ENCODE results near the gene THBS4.
"Not testable (repeated sequence)": the region's sequence is repeated elsewhere in the genome, so short reads cannot be mapped to it uniquely, and the experiment has no call there.

THBS4 gene

DNA sequence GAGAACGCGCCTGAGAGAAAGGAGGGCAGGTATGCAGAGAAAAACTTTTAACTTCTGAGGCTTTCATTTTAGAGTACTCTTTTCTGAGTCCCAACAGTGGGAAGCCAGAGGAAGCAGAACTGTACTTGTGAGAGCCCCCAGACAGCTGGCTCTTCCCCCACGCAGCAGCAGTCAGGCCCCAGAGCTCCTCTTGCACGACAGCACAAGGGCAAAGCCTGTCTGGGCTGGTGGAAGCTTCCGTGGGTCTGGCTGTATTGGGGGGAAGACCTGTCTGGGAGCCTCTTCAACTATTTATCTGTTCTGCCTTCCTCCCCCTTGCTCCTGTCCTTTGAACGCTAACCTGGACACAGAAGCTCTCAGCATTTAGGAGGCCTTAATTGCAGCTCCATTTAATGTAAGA is 68.2 kb downstream of the THBS4 start:
- Mint-ChIP-seq H3K4me3 (no peak overlapping the region), H3K9me3 (peaks cover 4% of the 10 kb centered on the region), H3K4me1 (peaks cover 22% of the 10 kb centered on the region), H3K36me3 (peaks cover 17% of the 10 kb centered on the region), H3K27ac (no peak overlapping the region), H3K27me3 (no peaks in the 10 kb centered on the region)
- CTCF ChIA-PET, result interaction anchor here (1.0 to 1.6 kb wide), 2 partner anchors 42 to 151 kb away, joined by 3 read pairs; no protein-coding TSS in a partner anchor
- no peak for DNase-seq

- Mint-ChIP-seq H3K9me3 (peaks cover 4% of the 10 kb centered on the region), H3K4me1 (peaks cover 22% of the 10 kb centered on the region), H3K36me3 (peaks cover 20% of the 10 kb centered on the region), H3K4me3 (no peak overlapping the region), H3K27ac (no peak overlapping the region), H3K27me3 (peaks cover 7% of the 10 kb centered on the region)
- CTCF ChIA-PET, result interaction anchor here (0.9 to 1.4 kb wide), 3 partner anchors 14 to 202 kb away, joined by 3 to 4 read pairs (median 4); no protein-coding TSS in a partner anchor
- no peak for DNase-seq
These were observed 70.7 kb downstream of the THBS4 start for GRCh38 chr5:80105698-80106439.

DNA sequence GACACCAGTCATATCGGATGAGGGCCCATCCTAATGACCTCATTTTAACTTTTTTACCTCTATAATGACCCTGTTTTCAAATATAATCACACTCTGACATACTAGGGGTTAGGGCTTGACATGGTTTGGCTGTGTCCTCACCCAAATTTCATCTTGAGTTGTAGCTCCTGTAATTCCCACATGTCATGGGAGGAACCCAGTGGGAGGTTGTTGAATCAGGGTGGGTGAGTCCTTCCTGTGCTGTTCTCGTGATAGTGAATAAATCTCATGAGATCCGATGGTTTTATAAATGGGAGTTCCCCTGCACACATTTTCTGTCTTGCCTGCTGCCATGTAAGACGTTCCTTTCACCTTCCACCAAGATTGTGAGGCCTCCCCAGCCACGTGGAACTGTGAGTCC is 71.8 kb downstream of the THBS4 start:
- H3K27me3 Mint-ChIP-seq, result peaks cover 7% of the 10 kb centered on the region
- no peak overlapping the region for H3K4me3 Mint-ChIP-seq
- H3K36me3 Mint-ChIP-seq, result peaks cover 24% of the 10 kb centered on the region
- no peak for DNase-seq
- H3K27ac Mint-ChIP-seq, result no peak overlapping the region
- CTCF ChIA-PET, result interaction anchor here (0.9 to 1.6 kb wide), 3 partner anchors 10 to 201 kb away, joined by 4 read pairs; no protein-coding TSS in a partner anchor
- peaks cover 4% of the 10 kb centered on the region for H3K9me3 Mint-ChIP-seq
- peaks cover 14% of the 10 kb centered on the region for H3K4me1 Mint-ChIP-seq

GRCh38 chr5:80109646-80110478 is 74.7 kb downstream of the THBS4 start:
- CTCF ChIA-PET, result no interaction called here
- Mint-ChIP-seq H3K36me3 (peaks cover 45% of the 10 kb centered on the region), H3K27me3 (peaks cover 7% of the 10 kb centered on the region), H3K4me3 (peak overlapping the region; percentile 10), H3K9me3 (peaks cover 16% of the 10 kb centered on the region), H3K4me1 (peaks cover 3% of the 10 kb centered on the region), H3K27ac (no peak overlapping the region)
- DNase-seq, result no peak

GRCh38 chr5:80111376-80111990 is 76.3 kb downstream of the THBS4 start:
- DNase-seq, result not testable (repeated sequence)

GRCh38 chr5:80114860-80115259 is 79.7 kb downstream of the THBS4 start:
- no peak for DNase-seq
- no peak overlapping the region for H3K4me3 Mint-ChIP-seq
- peaks cover 6% of the 10 kb centered on the region for H3K27me3 Mint-ChIP-seq
- H3K4me1 Mint-ChIP-seq, result peaks cover 31% of the 10 kb centered on the region
- peaks cover 30% of the 10 kb centered on the region for H3K9me3 Mint-ChIP-seq
- peak overlapping the region; percentile 67 for H3K27ac Mint-ChIP-seq
- peaks cover 75% of the 10 kb centered on the region for H3K36me3 Mint-ChIP-seq
- CTCF ChIA-PET, result no interaction called here

More at GRCh38 chr5:80111376-80111990, 76.3 kb downstream of the THBS4 start:
- peaks cover 11% of the 10 kb centered on the region for H3K4me1 Mint-ChIP-seq
- H3K9me3 Mint-ChIP-seq, result peaks cover 21% of the 10 kb centered on the region
- H3K4me3 Mint-ChIP-seq, H3K27me3 Mint-ChIP-seq, H3K27ac Mint-ChIP-seq, CTCF ChIA-PET: not testable (repeated sequence)
- H3K36me3 Mint-ChIP-seq, result peaks cover 55% of the 10 kb centered on the region

GRCh38 chr5:80116000-80116399 is 80.9 kb downstream of the THBS4 start:
- H3K27me3 Mint-ChIP-seq, result no peaks in the 10 kb centered on the region
- no peak for DNase-seq
- no peak overlapping the region for H3K4me3 Mint-ChIP-seq
- CTCF ChIA-PET, result interaction anchor here (1.4 kb wide), 2 partner anchors 24 to 77 kb away, joined by 3 read pairs; no protein-coding TSS in a partner anchor
- H3K9me3 Mint-ChIP-seq, result peaks cover 33% of the 10 kb centered on the region
- peaks cover 31% of the 10 kb centered on the region for H3K4me1 Mint-ChIP-seq
- peaks cover 80% of the 10 kb centered on the region for H3K36me3 Mint-ChIP-seq
- H3K27ac Mint-ChIP-seq, result peak overlapping the region; percentile 55

DNA sequence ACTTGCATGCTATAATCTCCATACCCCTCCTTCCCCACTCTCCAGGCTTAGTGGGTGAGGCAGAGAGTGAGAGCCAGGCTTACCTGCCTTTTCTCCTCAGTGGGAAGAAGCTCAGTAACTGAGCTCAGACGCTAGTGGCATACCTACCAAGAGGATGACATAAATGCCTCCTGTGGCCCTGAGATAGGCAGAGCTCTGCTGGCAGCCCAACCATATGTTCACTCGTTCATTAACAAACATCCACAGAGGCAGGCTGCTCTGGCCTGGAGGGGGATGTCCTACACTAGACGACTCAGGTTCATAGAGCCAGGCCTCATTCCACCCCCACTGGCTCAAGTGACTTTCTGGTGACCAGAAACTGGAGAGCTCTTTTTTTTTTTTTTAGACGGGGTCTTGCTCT is 81.3 kb downstream of the THBS4 start:
- Mint-ChIP-seq H3K36me3 (peaks cover 80% of the 10 kb centered on the region), H3K4me1 (peaks cover 31% of the 10 kb centered on the region)
- CTCF ChIA-PET, result interaction anchor here (1.2 to 1.4 kb wide), 3 partner anchors 9 to 76 kb away, joined by 3 to 4 read pairs (median 3); no protein-coding TSS in a partner anchor

GRCh38 chr5:80117446-80117845 is 82.3 kb downstream of the THBS4 start:
- peaks cover 31% of the 10 kb centered on the region for H3K4me1 Mint-ChIP-seq

More for the DNA sequence above, 81.3 kb downstream of the THBS4 start:
- DNase-seq, result no peak
- H3K9me3 Mint-ChIP-seq, result peaks cover 33% of the 10 kb centered on the region
- no peaks in the 10 kb centered on the region for H3K27me3 Mint-ChIP-seq
- H3K4me3 Mint-ChIP-seq, result no peak overlapping the region
- H3K27ac Mint-ChIP-seq, result peak overlapping the region; percentile 55

GRCh38 chr5:80119372-80119771 is 84.2 kb downstream of the THBS4 start:
- H3K4me3 Mint-ChIP-seq, result no peak overlapping the region
- H3K27ac Mint-ChIP-seq, result peak overlapping the region; percentile 67
- peaks cover 75% of the 10 kb centered on the region for H3K36me3 Mint-ChIP-seq
- H3K4me1 Mint-ChIP-seq, result peaks cover 40% of the 10 kb centered on the region
- CTCF ChIA-PET, result no interaction called here
- DNase-seq, result no peak
- no peaks in the 10 kb centered on the region for H3K27me3 Mint-ChIP-seq
- H3K9me3 Mint-ChIP-seq, result peaks cover 25% of the 10 kb centered on the region

More at GRCh38 chr5:80117446-80117845, 82.3 kb downstream of the THBS4 start:
- H3K4me3 Mint-ChIP-seq, result no peak overlapping the region
- H3K36me3 Mint-ChIP-seq, result peaks cover 80% of the 10 kb centered on the region
- H3K27ac Mint-ChIP-seq, result peak overlapping the region; percentile 70
- DNase-seq, result no peak
- no peaks in the 10 kb centered on the region for H3K27me3 Mint-ChIP-seq
- CTCF ChIA-PET, result interaction anchor here (1.2 to 1.4 kb wide), 3 partner anchors 10 to 75 kb away, joined by 3 to 4 read pairs (median 3); no protein-coding TSS in a partner anchor
- peaks cover 33% of the 10 kb centered on the region for H3K9me3 Mint-ChIP-seq

- Mint-ChIP-seq H3K36me3 (peaks cover 62% of the 10 kb centered on the region), H3K4me1 (peaks cover 46% of the 10 kb centered on the region), H3K27me3 (no peaks in the 10 kb centered on the region), H3K9me3 (peaks cover 14% of the 10 kb centered on the region), H3K27ac (no peak overlapping the region), H3K4me3 (no peak overlapping the region)
- CTCF ChIA-PET, result no interaction called here
- DNase-seq, result no peak
These were observed 87.4 kb downstream of the THBS4 start for GRCh38 chr5:80122579-80122978.

- Mint-ChIP-seq H3K9me3 (peaks cover 9% of the 10 kb centered on the region), H3K36me3 (peaks cover 60% of the 10 kb centered on the region), H3K4me3 (no peak overlapping the region), H3K4me1 (peaks cover 35% of the 10 kb centered on the region), H3K27me3 (no peaks in the 10 kb centered on the region), H3K27ac (no peak overlapping the region)
- CTCF ChIA-PET, result interaction anchor here (2.0 kb wide), 1 partner anchor 10 kb away, joined by 6 read pairs; no protein-coding TSS in a partner anchor
- DNase-seq, result no peak
These were observed 89.2 kb downstream of the THBS4 start for GRCh38 chr5:80124121-80124918.
